GM18951 (cell line): ENCODE results near the gene HECW1.
"Not testable (repeated sequence)": the region's sequence is repeated elsewhere in the genome, so short reads cannot be mapped to it uniquely, and the experiment has no call there.

Experiments used
- POLR2A ChIP-seq: IDR thresholded peaks from 4 replicates; pipeline ENCODE4 v1.6.1; 2011; ENCODE audit warnings: mild to moderate bottlenecking; ENCODE audit not compliant: insufficient read length, insufficient read depth; ENCODE audit errors: extremely low read depth
- in situ Hi-C: fragments of 300-500 bp; cut with MboI; formaldehyde crosslinking; loops from one replicate; pipeline ENCODE4 v1.12.0; 2022; ENCODE audit warnings: low sequenced_read_pairs, mixed read lengths, inconsistent platforms; ENCODE audit not compliant: unreplicated experiment

HECW1 gene

GRCh38 chr7:43179393-43179792 lies 66.9 kb downstream of the HECW1 start:
- in situ Hi-C loops, result no loop called here
- TF ChIP-seq POLR2A, result no peak

GRCh38 chr7:43192806-43193460 lies 80.5 kb downstream of the HECW1 start:
- in situ Hi-C loops, result no loop called here

GRCh38 chr7:43193893-43194292 lies 81.4 kb downstream of the HECW1 start:
- in situ Hi-C loops, result no loop called here
- no peak for TF ChIP-seq POLR2A

More at GRCh38 chr7:43192806-43193460, 80.5 kb downstream of the HECW1 start:
- no peak for TF ChIP-seq POLR2A

- in situ Hi-C loops, result no loop called here
- no peak for TF ChIP-seq POLR2A
Measured at GRCh38 chr7:43195256-43195655, 82.8 kb downstream of the HECW1 start.

GRCh38 chr7:43195768-43196167 lies 83.3 kb downstream of the HECW1 start:
- TF ChIP-seq POLR2A, result no peak
- in situ Hi-C loops, result no loop called here

GRCh38 chr7:43196379-43196778 lies 83.9 kb downstream of the HECW1 start:
- TF ChIP-seq POLR2A, result no peak
- in situ Hi-C loops, result no loop called here

- no peak for TF ChIP-seq POLR2A
- in situ Hi-C loops, result no loop called here
Measured at GRCh38 chr7:43198016-43198415, 85.6 kb downstream of the HECW1 start.

GRCh38 chr7:43198599-43199090 lies 86.2 kb downstream of the HECW1 start:
- in situ Hi-C loops, result no loop called here
- TF ChIP-seq POLR2A, result no peak

GRCh38 chr7:43199371-43200160 lies 87.1 kb downstream of the HECW1 start:
- TF ChIP-seq POLR2A, result no peak
- in situ Hi-C loops, result no loop called here

GRCh38 chr7:43201912-43202311 lies 89.5 kb downstream of the HECW1 start:
- no peak for TF ChIP-seq POLR2A
- in situ Hi-C loops, result no loop called here

- TF ChIP-seq POLR2A, result no peak
- in situ Hi-C loops, result no loop called here
Measured at GRCh38 chr7:43204081-43204480, 91.6 kb downstream of the HECW1 start.

- in situ Hi-C loops, result no loop called here
- TF ChIP-seq POLR2A, result no peak
Measured at GRCh38 chr7:43205171-43205795, 92.8 kb downstream of the HECW1 start.

GRCh38 chr7:43208242-43208641 lies 95.8 kb downstream of the HECW1 start:
- no peak for TF ChIP-seq POLR2A
- in situ Hi-C loops, result no loop called here

- in situ Hi-C loops, result not testable (repeated sequence)
Measured at GRCh38 chr7:43210539-43210938, 98.1 kb downstream of the HECW1 start.
